HG03066 (cell line): ENCODE data around the gene OR6X1.
A peak's percentile ranks its signal among the peaks of the same experiment; 100 is the strongest.
"Not testable (repeated sequence)": the region's sequence is repeated elsewhere in the genome, so short reads cannot be mapped to it uniquely, and the experiment has no call there.

ENCODE experiments used
- ATAC-seq: cut with Tn5 transposase; IDR thresholded peaks from one replicate; pipeline ENCODE4 v1.9.1; 2021; ENCODE audit warnings: low read depth; ENCODE audit not compliant: unreplicated experiment

OR6X1 gene

GRCh38 chr11:123755344-123755743 lies 1.0 kb upstream of the OR6X1 start:
- no peak for ATAC-seq

DNA sequence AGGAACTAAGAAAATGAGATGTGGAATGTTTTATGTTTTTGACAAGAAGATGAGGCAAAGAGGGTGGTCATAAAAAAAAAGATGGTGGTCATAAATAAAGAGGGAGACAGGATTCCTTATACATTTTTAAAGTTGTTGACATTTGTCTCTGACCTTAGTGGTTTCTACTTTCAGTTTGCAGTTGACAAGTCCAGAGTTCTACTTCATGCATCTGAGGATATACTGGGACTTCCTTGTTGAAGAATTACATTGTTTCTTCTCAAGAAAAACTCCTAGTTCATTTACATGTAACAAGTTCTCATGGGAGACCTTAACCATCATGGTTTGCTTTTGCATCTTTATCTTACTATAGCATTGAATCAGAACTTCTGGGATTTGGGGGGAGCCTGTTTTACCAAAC lies 1.2 kb downstream of the OR6X1 start:
- ATAC-seq = no peak

GRCh38 chr11:123751781-123752180 lies 2.5 kb downstream of the OR6X1 start:
- ATAC-seq = no peak

DNA sequence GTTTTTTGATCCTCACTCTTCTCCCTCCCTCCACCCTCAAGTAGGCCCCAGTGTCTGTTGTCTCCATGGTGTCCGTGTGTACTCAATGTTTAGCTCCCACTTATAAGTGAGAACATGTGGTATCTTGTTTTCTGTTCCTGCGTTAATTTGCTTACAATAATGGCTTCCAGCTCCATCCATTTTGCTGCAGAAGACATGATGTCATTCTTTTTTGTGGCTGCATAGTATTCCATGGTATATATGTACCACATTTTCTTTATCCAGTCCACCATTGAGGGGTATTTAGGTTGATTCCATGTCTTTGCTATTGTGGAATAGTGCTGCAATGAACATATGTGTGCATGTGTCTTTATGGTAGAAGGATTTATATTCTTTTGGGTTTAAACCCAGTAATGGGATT lies 6.0 kb downstream of the OR6X1 start:
- ATAC-seq = not testable (repeated sequence)

DNA sequence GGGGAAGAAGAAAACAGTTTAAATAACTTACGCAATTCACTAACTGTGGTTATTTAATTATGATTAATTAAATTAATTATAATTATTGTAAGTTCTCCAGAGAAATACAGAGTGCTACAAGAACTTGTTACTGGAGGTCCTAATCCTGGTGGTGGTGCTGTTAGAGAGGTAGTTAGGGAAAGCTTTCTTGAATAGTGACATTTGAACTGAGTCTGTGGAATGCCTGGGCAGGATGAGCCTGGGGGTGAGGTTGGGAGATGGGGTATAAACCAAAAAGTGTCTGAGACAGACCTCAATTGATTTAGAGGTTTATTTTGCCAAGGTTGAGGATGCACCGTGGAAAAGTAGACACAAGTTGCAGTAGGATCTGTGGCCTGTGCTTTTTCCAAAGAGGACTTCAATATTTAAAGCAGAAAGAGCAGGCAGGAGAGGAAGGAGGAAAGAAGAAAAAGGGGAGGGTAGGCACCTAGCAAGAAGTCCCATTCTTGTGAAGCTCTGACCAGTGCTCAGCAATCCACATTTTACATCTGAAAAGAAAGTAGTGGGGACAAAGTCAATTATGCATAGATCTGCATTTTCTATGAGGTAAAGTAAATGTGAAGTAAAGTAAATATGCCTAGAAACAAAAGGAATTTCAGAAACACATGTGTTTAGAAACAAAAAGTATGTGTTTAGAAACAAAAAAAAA lies 8.4 kb downstream of the OR6X1 start:
- no peak for ATAC-seq

DNA sequence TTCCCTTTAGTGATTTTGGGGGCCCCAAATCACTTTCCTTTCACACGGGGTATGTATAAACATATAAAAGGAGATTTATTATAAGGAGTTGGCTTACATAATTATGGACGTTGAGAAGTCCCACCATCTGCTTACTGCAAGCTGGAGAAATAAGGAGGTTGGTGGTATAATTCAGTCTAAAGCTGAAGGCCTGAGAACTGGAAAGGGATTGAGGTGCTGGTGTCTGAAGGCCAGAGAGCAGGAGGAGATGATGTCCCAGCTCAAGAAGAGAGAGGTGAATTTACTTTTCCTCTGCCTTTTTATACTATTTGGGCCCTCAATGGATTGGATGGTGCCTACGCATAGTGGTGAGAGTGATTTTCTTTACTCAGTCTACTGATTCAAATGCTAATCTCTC lies 11.6 kb downstream of the OR6X1 start:
- ATAC-seq = no peak

- no peak for ATAC-seq
These were observed 12.1 kb downstream of the OR6X1 start for GRCh38 chr11:123742031-123742723.

GRCh38 chr11:123741159-123742030 lies 12.9 kb downstream of the OR6X1 start, which contains the start of gene ZNF202:
Gene ZNF202 (minus strand): TSS chr11:123741660. CDS start chr11:123730888, 10,772 bp downstream.
- peak; percentile 99 for ATAC-seq

- ATAC-seq = peak; percentile 2
These were observed 13.5 kb downstream of the OR6X1 start for GRCh38 chr11:123740787-123741158.

DNA sequence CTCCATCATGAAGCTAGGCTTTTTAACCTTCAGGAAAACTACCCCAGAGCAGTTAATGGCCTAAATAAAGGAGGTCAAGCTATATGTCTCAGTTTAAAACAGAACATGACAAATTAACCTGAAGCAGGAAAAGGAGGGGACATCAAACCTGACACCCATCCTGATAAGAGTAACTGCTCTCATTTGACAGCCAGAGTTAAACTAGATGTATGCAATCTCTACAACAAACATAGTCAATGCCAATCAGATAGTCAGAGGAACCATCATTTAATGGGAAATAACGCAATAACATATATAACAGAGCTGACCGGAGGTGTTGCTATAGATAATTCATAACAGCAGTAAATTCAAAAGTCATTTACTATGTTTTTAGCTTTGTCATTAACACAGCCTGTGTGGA lies 15.9 kb downstream of the OR6X1 start:
- ATAC-seq = no peak

DNA sequence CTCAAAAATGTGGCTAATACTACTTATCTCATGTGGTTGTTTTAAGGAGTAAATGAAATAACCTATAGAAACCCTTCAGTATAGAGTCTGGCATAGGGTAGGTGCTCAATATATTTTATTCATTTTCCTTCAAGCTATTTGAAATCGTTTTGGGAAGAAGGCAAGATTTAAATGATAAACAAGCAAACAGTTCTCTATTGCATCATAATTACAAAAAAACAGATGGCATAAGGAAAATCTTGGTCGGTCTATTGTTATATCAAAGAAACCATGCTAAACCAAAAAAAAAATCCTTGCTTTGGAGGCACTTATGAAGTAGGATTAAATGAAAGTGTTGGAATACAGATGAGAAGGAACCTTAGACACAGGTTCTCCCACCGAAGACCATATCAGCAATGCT lies 17.5 kb downstream of the OR6X1 start:
- no peak for ATAC-seq

DNA sequence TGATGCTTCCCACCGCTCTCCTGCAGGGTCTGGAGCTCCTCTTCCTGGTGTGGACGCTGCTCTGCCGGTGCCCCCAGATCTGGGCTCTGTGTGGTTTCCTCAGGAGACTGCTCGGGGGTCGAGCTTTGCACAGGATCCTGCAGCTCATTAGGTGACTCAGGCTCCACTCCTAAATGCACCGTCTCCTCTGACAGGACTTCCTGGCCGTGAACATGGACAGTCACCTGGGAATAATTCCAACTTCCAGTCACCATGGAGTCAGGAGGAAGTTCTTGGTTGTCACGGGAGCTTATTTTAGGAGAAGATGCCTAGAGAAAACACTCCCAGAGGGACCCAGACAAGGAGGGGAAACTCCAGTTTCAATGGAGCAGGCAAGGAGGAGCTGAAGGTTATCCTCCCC lies 24.7 kb downstream of the OR6X1 start:
- ATAC-seq = no peak

DNA sequence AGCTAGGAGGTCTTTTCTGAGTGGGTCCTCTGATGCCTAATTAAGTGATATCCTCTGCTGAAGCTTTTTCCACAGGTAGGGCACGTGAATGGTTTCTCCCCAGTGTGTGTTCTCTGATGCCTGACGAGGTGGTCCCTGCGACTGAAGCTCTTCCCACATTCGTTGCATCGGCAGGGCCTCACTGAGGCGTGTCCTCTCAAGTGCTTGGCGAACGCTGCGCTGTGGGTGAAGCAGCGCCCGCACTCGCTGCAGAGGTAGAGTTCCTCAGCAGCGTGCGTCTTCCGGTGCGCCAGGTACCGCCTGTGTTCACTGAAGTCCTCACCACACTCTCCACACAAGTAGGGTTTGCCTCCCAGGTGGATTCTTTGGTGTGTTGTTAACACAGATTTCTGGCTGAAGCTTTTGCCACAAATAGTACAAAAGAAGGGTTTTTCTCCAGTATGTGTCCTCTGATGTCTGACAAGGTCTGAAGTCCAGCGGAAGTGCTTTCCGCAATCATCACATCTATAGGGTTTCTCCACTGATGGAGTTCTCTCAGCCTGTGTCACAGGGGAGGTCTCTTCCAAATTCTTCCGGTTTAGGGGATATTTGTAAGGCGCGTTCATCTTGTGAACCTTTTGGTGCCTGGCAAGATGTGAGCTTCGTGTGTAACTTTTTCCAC lies 28.2 kb downstream of the OR6X1 start:
- no peak for ATAC-seq

DNA sequence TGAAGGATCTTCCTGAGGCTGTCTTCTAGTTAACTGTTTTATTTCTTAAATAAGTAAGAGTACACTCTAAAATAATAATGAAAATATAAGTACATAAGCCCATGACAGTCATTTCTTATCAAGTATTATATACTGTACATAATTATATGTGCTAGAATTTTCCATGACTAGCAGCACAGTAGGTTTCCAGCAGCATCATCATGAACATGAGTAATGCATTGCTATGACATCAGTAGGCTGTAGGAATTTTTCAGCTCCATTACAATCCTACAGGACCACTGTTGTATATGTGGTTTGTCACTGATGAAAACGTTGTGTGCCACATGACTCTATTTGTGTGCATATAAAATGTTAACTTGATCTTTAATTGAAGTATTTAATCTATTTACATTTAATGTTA lies 34.9 kb downstream of the OR6X1 start:
- ATAC-seq = no peak

DNA sequence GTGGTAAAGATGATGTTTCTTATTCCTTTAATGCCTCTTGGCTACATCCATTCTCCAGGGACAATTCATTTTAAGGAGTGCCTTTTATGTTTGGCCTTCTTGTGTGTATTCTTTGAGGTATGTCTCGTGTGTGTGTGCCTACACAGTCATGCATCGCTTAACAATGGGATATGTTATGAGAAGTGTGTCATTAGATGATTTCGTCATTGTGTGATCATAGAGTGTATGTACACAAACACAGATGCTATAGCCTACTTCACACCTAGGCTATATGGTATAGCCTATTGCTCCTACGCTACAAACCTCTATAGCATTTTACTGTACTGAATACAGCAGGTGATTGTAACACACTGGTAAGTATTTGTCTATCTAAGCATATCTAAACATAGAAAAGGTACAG lies 35.8 kb downstream of the OR6X1 start:
- no peak for ATAC-seq

- ATAC-seq = no peak
These were observed 36.3 kb downstream of the OR6X1 start for GRCh38 chr11:123718063-123718462.

DNA sequence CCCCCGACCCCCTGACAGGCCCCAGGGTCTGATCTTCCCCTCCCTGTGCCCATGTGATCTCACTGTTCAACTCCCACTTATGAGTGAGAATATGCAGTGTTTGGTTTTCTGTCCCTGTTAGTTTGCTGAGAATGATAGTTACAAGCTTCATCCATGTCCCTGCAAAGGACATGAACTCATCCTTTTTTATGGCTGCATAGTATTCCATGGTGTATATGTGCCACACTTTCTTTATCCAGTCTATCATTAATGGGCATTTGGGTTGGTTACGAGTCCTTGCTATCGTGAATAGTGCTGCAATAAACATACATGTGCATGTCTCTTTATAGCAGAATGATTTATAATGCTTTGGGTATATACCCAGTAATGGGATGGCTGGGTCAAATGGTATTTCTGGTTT lies 41.7 kb downstream of the OR6X1 start:
- ATAC-seq = not testable (repeated sequence)

DNA sequence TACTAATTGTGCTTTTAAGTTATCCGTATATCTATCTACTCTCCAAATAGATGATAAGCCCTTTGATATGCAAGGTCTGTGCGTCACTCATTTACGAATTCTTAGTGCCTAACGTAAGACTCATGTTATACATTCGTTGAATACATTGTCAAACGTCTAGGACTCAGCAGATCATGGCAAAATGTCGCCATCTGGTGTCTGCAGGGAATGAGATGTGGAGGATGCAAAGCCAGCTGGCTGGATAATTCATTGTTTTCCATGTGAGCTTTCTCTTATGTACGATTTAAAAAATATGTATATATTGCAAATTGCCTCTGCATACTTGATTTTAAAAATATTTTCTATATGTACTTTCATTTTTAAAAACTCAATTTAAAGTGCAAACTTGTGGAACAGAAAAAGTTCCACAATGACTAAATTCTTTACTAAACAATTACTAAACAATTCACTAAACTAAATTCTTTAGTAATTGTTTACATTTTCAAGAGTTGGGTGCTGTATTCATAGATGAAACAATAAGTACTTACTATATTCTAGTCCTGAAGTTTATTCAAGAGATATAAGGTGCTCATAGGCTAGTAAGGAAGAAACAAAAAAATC lies 46.6 kb downstream of the OR6X1 start:
- no peak for ATAC-seq

DNA sequence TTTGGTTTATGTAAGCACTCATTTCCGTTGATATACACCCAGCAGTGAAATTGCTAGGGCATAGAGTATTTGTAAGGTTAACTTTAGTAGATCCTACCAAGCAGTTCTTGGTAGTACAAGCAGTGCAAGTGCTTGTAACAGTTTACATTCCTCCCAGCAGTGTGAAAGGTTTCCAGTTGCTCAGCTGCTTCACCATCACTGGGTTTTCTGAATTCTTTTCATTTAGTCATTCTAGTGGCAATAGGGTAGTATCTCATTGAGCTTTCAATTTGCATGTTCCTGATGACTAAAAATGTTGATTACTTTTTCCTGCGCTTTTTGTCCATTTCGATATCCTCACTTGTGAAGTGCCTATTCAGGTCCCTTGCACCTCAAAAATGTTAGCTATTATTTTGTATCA lies 47.1 kb downstream of the OR6X1 start:
- ATAC-seq = no peak

DNA sequence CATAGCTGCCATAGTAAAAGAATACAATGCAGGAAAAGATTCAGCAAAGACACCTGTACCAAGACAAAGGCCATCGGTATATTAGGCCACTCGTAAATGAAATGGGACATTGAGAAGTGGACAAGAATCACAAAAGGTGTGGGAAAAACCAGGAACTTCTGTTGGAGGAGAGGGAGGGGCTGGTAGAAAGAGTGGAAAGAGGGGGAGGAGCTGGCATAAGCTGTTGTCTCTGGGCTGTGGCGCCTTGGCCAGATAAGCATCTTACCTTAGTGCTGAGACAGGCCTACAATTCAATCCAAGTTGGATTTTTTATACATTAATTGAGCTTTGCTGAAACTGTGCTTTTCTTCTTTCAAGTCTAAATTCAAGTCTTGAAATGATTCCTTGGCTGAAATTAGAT lies 50.0 kb downstream of the OR6X1 start:
- no peak for ATAC-seq
